Central memory CD4-positive, alpha-beta T cell (primary cell): ENCODE measurements around the gene HOXA9.
A peak's percentile ranks its signal among the peaks of the same experiment; 100 is the strongest.

Source experiments
- DNase-seq: peaks from one replicate; pipeline ENCODE4 v3.0.0; 2022

HOXA9 gene

DNA sequence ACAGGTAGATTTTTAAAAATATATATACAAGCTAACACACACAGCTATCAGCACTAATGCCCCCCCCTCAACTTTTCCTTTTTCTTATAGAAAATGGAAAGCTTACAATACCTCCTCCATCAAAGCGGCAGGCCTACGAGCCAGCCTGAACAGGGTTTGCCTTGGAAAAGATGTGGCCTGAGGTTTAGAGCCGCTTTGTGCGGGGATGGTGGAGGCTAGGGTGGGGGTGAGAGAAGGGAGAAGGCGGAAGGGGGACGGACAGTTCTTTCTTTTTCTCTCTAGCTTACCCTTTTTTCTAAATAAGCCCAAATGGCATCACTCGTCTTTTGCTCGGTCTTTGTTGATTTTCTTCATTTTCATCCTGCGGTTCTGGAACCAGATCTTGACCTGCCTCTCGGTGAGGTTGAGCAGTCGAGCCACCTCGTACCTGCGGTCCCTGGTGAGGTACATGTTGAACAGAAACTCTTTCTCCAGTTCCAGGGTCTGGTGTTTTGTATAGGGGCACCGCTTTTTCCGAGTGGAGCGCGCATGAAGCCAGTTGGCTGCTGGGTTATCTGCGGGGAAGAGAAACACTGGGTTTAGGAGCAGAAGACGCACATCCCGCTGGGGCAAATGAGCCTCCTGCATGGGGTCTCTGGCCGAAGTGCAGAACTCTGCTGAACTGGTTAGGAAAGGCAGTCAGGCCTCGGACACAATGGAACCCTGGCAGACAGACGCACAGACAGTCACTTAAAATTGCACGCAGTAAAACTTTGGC, 1.9 kb downstream of the HOXA9 start:
- no peak for DNase-seq

DNA sequence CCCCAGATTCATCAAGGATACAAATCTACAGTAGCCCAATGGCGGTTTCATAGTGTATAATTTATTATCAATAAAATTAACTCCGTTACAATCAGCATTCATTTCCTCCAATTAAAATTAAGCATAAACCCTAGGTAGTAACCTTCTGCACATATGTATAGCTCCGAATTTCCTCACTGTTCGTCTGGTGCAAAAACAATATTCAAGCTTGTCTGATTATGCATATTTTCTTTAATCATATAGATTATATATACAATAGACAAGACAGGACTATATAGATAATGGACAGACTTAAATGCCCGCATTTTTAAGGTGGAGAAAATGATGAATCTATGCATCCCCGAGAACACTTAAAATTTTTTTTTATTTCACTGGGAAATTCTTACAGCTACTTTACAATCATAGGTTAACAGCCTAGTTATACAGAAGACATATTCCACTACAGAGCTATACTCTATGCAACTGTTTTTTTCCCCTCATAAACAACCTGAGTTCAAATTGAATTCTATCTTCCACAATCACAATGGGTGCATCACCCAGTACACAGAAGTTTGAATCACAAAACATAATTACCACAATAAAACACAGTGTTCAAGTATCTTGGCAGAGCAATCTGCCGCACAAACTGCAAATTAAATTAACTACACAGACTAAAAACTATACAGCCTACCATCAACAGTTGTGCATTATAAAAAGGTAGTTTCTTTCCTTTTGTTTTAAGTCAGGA, 2.6 kb downstream of the HOXA9 start:
- DNase-seq: no peak

DNA sequence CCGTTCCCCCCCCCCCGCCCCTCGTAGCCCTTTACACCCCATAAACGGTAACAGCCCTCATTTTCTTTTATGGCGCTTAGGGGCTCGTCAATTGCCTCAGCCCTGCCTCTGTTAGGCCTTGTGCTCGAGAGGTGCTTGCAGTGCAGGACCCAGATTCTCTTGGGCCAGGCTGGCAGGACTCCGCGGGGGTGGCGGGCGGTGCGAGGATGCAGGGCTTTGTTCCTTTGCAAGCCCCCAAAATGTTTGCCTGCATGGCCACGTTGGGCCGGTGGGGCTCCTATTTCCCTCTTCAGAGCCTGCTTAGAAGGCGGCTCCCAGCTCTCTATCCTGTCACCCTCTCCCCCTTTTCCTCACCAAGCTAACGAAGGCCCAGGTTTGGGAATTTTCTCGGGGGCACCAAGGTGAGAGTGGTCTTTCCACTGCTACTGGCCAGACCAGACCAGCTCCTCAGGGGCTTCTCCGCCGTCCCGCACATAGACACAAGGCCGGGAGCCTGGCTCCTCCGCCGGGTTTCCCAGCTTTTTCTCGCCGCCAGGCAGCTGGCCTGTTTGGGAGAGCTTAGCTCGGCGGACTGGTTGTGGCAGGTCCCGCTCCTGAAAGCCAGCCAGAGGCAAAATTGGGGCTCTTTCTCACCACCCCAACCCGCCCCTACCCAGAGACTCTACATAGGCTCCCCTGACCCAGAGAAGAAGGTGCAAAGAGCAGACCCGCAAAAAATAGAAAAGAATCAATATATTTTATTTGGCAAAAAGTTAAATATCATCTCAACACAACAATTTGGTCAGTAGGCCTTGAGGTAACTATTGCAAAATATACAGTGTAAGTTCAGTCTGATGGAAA, 3.4 kb downstream of the HOXA9 start:
- no peak for DNase-seq

DNA sequence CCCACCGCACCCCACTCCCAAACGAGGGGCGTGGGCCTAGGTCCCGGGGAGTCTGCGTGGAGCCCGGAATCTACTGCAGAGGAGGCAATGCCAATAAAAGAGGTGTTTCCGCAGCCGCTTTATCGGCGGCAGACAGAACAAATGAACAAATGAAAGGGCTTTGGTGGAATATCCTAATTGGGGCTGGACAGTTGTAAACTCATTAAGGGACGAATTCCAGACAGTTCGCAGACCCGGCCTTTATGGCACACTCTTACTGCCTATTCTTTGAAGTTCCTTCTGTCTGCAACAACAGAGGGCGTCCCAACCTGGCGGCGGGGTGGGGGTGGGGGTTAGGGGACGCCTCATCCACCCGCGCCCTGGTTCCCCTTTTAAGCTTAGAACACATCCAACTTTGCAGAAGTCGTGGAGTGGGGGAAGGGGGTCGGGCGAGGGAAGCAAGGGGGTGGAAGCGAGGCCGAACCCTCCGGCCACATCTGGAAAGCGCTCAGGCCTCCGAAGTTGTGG, 4.1 kb downstream of the HOXA9 start:
- no peak for DNase-seq

DNA sequence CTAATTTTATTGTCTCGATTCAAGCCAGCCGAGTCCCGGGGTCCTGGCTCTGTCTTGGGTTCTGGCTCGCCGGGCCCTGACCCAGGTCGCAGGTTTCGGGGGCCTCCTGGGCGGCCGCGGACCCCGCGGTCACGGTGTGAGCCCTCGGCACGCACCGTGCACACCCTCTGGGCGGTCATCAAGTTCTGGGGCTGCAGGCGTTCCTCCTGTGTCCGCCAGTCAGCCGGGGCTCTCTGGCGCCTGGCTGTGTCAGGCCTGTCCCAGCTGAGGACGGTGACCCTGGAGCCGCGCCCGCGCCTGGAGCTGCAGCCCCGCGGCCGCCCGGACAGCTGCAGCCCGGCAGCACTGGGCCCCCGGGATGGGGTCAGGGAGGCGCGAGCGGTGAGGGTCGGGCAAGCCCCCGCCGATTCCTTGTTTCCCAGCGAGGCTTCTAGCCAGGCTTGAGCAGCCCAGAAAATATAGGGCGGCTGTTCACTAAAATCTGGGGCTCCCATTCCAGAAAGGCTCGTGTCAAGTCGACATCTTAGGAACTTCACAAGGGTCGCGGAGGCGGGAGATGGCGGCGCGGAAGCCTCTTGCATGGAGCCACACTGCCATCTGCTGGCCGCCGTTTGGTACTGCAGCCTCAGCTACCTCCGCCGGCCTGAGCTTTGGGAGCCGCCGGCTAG, 4.7 kb downstream of the HOXA9 start:
- peak; percentile 73 for DNase-seq

DNA sequence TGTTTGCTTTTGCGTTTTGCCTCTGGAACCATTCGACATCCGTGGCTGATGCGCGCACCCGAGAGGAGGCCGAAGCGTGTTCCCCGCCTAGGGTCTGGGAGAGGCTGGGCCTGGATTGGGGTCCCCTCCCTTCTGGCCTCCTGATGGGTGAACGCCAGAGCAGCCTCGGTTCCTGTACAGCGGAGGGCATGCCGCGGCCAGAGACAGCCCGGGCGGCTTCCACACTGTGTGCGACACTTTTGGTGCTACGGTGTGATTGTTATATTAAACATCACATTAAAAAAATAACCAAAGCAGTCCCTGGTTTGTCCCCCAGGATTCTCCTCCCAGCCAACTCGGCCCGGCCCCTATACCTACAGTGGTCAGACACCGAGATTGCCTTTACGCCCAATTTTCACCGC, 5.2 kb downstream of the HOXA9 start:
- no peak for DNase-seq

DNA sequence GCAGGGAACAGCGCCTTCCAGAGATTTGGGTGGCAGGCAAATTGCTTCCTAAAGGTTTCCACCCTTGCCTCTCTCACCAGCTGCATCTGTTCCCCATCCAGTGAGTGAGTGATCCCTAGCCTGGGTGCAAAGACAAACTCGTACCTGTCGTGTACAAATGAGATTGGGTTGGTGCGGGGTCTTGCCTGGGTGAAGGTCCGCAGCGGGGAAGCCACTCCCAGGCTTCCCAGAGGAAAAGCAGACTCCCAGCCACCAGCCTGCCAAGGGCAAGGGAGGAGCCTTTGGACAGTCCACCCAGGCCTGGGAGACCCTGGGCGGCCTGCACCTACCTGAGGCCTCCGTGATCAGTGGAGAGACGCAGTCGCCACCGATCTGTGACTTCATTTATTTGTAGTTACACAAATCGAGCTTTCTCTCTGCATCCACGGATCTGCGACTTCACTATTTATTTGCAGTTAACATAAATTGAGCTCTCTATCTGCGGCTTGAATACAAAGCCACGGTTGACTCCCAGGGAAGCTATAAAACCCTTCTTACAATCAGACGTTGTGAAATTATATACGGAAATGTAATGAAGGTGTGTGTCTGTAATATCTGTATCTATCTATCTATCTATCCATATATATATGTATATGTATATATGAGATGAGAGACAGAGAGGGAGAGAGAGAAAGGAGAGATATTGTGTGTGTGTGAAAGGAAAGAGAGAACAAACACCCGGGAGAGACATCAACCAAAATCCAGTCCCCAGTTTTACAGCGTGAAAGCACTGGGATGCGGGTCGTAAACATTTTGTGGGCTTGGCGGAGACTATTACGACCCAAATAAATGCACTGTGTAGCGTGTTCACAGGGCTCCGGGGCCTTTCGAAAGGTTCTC, 5.8 kb downstream of the HOXA9 start:
- no peak for DNase-seq

DNA sequence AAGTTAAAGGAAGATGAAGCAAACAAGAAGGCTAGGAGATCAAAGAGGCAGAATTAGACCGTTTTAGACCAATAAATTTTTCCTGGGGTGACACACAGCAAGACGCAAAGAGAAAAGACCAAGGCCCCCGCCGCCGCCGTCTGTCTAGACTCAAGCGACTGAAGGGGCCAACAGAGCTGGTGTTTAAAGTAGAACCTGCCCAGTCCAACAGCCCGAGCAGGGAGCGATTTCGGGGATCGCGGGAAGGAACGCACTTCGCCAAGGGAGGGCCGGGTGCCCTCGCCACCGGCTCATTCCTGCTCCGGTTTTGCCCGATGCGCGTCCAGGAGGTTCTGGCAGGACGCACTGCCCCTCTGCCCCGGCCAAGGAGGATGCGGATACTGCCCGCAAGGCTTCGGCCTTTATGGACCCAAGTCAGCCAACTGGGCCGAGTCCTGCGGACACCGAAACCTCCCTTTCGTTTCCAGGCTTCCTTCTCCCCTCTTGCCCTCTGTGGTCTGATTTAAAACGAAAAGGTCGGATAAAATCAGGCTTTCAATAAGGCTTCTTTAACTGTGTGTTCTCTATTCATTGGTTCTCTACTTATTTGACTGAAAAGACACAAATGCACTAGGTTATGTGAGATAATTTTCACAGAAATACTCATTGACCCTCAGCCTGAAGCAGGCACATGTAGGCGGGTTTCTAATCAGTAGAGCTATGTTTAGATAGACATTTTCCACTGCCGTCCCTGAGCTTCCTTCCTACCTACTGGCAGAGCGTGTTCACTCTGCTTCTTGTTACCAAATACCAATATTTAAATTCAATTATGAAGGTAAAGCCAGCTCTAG, 6.7 kb downstream of the HOXA9 start:
- DNase-seq: no peak

DNA sequence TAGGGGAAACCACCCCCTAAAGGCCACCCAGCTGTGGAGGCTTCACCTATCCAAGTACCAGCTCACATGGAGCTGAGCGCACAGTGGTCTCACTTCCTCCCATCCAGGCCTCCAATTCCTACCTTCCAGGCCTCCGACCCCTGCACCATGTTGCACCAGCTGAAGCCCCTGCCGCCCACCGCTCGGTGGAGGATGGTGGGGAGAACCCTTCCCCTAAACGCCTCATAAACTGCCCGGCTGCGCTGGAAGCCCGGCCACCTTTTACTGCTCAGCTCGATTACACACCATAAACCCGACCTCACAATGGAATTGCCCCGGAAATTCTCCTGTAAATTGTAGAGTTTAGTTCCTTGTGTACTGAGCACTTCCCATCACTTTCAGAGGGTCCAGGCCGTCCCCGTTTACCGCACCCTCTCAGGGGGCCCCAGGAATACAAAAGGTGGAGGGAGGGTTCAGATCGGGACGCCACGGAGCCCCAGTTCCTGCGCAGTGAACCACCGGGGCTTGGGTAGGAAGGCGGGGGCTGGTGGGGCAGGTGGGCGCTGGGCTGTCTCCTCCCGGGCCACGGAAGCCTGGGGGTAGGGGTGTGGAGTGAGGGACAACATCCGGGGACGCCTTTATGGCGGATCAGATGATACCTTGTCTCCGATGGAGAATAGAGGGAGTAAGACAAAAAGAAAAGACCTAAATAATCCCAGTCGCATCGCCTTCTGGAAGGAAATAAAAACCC, 7.5 kb downstream of the HOXA9 start:
- no peak for DNase-seq

DNA sequence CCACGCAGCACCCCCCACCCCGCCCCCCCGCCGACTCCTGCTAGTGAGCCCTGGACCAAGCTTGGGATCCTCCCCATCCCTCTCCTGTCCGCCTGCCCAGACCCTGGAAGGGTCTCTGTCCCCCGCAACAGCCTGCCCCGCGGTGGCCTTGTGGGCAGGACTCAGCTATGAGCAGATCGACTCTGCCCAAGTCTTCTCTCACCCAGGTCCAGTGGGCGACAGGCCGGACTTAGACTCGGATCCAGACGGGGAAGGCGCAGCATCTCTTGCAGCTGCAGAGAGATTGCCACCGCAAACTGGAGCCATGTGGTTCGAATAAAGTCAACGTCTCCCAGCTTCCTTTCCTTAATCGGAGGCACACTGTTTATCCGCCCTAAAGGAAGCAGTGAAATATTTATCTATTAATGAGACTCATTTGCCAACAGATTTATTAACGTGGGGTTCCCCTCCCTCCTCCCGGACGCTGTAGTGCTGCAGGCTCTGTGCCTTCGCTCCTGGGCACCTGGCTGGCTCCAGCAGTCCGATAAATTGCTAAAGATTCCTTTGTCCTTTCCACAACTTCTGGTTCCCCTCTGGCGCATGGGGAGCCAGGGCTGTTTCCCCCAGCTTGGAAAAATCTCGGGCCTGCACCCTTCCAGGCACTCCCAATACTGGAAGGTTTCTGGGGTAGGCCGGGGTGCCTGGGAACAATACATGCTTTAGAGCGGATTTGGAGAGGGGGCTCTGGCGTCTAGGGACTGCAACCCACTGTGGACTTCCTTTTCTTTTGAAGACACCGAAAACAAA, 8.2 kb downstream of the HOXA9 start:
- no peak for DNase-seq

DNA sequence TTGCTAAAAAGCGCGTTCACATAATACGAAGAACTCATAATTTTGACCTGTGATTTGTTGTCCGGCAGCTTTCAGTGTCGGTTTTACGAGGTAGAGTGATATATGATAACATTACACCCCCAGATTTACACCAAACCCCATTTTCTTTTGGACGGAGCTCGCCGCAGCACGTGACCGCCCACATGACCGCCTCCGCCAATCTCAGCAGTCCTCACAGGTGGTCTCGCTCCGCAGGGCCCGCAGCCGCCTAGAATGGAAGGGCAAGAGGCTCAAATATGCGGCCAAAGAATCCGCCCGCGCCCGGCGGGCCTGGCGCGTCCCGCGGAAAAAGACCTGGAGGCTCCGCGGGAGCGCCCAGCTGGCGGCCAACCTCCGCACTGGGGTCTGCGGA, 8.8 kb downstream of the HOXA9 start, which contains the start of gene HOXA7:
Gene HOXA7 (minus strand): TSS at position 168 of the 391 bp plus-strand sequence. CDS start 130 bp downstream, at position 38.
- DNase-seq: no peak

DNA sequence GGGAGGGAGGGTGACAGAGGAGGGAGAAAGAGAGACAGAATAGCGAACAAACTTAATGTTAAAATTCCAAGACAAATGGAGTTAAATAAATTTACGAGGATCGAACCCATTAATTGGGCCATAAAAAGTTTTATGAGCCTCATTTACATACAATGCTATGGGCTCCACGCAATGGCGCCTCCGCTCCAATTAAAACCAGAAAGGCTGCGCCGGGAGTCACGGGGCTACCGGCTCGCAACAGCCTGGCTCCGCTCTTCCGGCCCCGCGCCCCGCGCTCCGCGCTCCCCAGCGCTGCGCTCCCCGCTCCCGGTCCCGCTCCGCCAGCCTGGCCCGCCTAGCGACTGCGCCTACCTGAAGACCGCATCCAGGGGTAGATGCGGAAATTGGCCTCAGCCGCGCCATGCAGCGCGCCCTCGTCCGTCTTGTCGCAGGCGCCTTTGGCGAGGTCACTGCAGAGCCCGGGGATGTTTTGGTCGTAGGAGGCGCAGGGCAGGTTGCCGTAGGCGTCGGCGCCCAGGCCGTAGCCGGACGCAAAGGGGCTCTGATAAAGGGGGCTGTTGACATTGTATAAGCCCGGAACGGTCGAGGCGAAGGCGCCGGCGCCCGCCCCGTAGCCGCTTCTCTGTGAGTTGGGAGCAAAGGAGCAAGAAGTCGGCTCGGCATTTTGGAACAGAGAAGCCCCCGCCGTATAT, 9.4 kb downstream of the HOXA9 start:
- DNase-seq: no peak

DNA sequence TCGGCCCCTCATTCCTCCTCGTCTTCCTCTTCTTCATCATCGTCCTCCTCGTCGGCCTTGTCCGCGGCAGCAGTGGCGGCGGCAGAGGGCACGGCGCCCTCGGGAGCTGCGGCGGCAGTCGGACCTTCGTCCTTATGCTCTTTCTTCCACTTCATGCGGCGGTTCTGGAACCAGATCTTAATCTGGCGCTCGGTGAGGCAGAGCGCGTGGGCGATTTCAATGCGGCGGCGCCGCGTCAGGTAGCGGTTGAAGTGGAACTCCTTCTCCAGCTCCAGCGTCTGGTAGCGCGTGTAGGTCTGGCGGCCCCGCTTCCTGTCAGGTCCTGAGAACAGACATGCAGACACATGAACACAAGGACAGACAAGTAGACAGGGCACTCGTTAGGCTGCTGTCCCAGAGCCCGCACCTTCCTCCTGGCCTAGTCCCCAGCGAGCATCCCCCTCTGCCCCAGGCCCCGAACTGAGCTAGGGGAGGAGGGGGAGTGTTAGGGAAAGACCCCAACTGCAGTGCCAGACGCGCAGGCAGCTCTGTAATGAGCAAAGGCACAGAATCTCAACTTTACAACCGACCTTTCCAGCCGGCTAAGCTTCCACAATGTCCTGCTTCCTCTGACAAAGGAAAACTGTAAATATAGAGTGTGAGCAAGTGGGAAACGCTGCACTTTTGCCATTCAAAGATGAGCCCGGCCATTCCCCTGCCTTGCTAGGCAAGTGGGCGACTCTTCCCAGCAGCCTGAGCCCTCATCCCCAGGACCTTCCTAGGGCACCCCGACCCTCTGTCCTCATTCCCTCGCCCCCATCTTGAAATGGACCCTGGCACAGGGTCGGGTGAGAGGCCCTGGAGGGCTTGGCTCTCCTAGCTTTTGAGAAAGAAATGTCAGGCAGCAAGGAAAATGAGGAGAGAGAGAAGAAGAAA, 10.2 kb downstream of the HOXA9 start:
- DNase-seq: no peak

DNA sequence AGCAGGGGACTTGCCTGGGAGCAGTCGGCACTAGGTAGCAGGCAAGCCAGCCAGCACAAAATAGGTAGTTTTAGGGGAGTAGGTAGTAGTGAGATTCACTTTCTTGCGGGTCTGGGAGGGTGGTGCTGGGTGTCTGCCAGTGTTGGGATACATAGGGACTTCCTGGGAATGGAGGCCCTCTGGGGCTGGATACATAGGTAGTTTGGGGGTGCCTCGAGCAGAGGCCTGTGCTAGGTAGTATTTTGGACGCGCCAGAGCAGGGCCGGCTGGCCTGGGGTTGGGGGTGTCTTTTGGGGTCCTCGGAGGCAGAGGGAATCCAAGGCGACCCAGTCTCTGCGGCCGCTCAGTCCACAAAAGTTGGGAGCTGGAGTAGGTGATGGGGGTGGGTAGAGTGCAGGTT, 11.0 kb downstream of the HOXA9 start:
- no peak for DNase-seq

DNA sequence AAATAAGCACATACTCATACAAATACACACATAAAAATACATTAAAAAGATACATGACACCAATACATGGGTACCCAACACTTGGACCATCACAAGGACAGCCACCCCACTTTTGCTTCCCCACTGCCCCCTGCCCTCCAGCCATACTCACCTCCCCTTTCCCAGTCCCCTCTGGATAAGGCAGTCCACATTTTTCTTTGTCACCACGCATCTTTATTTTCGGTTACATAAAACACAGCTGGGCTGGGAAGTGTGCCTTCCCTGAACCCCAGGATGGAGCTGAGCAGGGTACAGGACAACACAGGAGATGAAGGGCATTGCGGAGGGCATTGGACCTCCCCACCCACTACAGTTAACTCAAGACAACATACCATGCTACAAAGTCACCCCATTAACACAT, 11.8 kb downstream of the HOXA9 start:
- no peak for DNase-seq

DNA sequence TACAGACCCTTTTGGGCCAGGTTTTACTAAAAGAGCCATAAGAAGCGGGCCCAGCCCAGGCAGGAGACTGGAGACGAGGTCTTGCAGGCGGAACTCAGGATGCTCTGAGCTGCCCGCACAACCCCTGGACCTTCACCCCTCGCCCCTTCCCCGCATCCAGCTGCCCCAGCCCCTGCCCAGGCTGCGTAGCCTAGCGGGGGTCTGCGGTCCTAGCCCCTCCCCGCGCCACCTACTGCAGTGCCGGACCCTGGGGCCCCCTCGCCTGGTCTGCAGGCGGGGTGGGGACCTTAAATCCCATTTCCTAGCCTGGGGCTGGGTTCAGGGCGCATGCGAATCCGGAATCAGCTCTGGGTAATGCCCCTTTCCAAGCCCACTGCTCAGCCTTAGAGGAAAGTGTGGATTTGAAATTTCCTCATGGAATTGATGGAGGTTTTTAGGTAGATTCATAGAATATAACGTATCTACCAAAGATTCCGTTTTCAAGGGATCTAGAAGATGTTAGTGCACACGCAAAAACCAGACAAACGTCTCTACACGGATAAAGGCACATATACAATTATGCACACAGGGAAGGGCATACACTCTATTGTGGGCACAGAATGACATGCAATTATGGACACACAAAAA, 12.4 kb downstream of the HOXA9 start:
- no peak for DNase-seq
